Posterior cingulate gyrus (tissue), 11 donors: ENCODE measurements around the gene CLDN25.
"Not testable (repeated sequence)": the region's sequence is repeated elsewhere in the genome, so short reads cannot be mapped to it uniquely, and the experiment has no call there.

ENCODE experiments used
- DNase-seq, 10 donors: peaks; one replicate each; pipeline versions ENCODE4 v3.0.0 to v3.0.0-alpha.2; 2020 to 2021; ENCODE audit warnings: mixed read lengths in 3 of 10
- intact Hi-C: fragments of 100-400 bp; cut with DNase I; formaldehyde crosslinking; loops from one replicate; pipeline ENCODE4 v1.15.1; 2023

The CLDN25 gene

GRCh38 chr11:113779496-113779895 is at the start of gene CLDN25:
TSS of gene CLDN25 (plus strand) at chr11:113779796. CDS start at chr11:113779796, 0 bp downstream.
- no peak for DNase-seq
- intact Hi-C loops: no loop called here

- peak in 6 of 10 donors; percentile 24 to 86 (median 53) for DNase-seq
- intact Hi-C loops: loop anchor here (1.0 to 10.0 kb wide), 2 partner anchors 196 to 426 kb away; no protein-coding TSS in a partner anchor
These were observed 48.5 kb upstream of the CLDN25 start for GRCh38 chr11:113730887-113731726.

GRCh38 chr11:113732092-113732491 is 47.5 kb upstream of the CLDN25 start:
- intact Hi-C loops: loop anchor here (10.0 kb wide), 1 partner anchor 197 kb away; no protein-coding TSS in a partner anchor
- DNase-seq: no peak

- intact Hi-C loops: loop anchor here (10.0 kb wide), 1 partner anchor 202 kb away; no protein-coding TSS in a partner anchor
These were observed 43.3 kb upstream of the CLDN25 start for GRCh38 chr11:113736323-113736722.

GRCh38 chr11:113752932-113753331 is 26.7 kb upstream of the CLDN25 start:
- no peak for DNase-seq
- intact Hi-C loops: no loop called here

More at GRCh38 chr11:113736323-113736722, 43.3 kb upstream of the CLDN25 start:
- no peak for DNase-seq

- no peak for DNase-seq
- intact Hi-C loops: no loop called here
These were observed 19.4 kb upstream of the CLDN25 start for GRCh38 chr11:113760241-113760640.

- DNase-seq, intact Hi-C loops: not testable (repeated sequence)
These were observed 16.6 kb upstream of the CLDN25 start for GRCh38 chr11:113763040-113763439.

GRCh38 chr11:113764527-113765219 is 14.9 kb upstream of the CLDN25 start:
- no peak for DNase-seq
- intact Hi-C loops: no loop called here

- intact Hi-C loops: loop anchor here (2.0 kb wide), 2 partner anchors 103 to 457 kb away; partner anchors contain the start of genes TTC12 and USP28
- DNase-seq: no peak
These were observed 7.6 kb upstream of the CLDN25 start for GRCh38 chr11:113771964-113772363.

GRCh38 chr11:113773092-113773415 is 6.5 kb upstream of the CLDN25 start:
- peak in 1 of 10 donors; percentile 16 for DNase-seq
- intact Hi-C loops: loop anchor here (2.0 kb wide), 2 partner anchors 102 to 458 kb away; partner anchors contain the start of genes TTC12 and USP28

GRCh38 chr11:113773416-113774173 is 6.0 kb upstream of the CLDN25 start, which contains the start of gene ZW10:
TSS of gene ZW10 (minus strand) at chr11:113773692. CDS start at chr11:113773666, 26 bp downstream.
- intact Hi-C loops: loop anchor here (2.0 kb wide), 2 partner anchors 101 to 459 kb away; partner anchors contain the start of genes TTC12 and USP28
- peak; percentile 93 to 99 (median 96) for DNase-seq

- no peak for DNase-seq
- intact Hi-C loops: no loop called here
These were observed 5.5 kb upstream of the CLDN25 start for GRCh38 chr11:113774174-113774503.

GRCh38 chr11:113778111-113778910 is 1.3 kb upstream of the CLDN25 start:
- intact Hi-C loops: no loop called here
- DNase-seq: peak; percentile 36 to 95 (median 64)

- intact Hi-C loops: no loop called here
- DNase-seq: no peak
These were observed 2.1 kb downstream of the CLDN25 start for GRCh38 chr11:113781682-113782081.

- intact Hi-C loops: no loop called here
- DNase-seq: no peak
These were observed 2.5 kb downstream of the CLDN25 start for GRCh38 chr11:113782134-113782533.

- intact Hi-C loops, DNase-seq: not testable (repeated sequence)
These were observed 9.4 kb downstream of the CLDN25 start for GRCh38 chr11:113789016-113789415.

GRCh38 chr11:113789675-113790320 is 10.2 kb downstream of the CLDN25 start:
- intact Hi-C loops: no loop called here
- no peak for DNase-seq

- peak in 1 of 10 donors; percentile 21 for DNase-seq
- intact Hi-C loops: loop anchor here (5.0 kb wide), 1 partner anchor 489 kb away; no protein-coding TSS in a partner anchor
These were observed 17.2 kb downstream of the CLDN25 start for GRCh38 chr11:113796663-113797259.

- intact Hi-C loops: no loop called here
- no peak for DNase-seq
These were observed 23.0 kb downstream of the CLDN25 start for GRCh38 chr11:113802621-113803020.
